Stomach (tissue), 9 donors: Measurements from ENCODE around the gene KLK11. TPM values are rescaled to one million over a fixed set of nuclear protein-coding genes. Genes with fewer than 3 reads are reported as not detected.
A peak's percentile ranks its signal among the peaks of the same experiment; 100 is the strongest.

Experiments used
- DNase-seq, 2 donors: peaks; one replicate each; pipeline versions ENCODE4 v3.0.0 to v3.0.0-alpha.2; 2013 to 2019
- H3K27ac ChIP-seq, 5 donors: fragments of 200-600 bp in 4 of 5; sonication (generic) in 4 of 5; one replicate each; pipeline ENCODE4 v1.5.1; 2013 to 2019; ENCODE audit warnings: mild to moderate bottlenecking in 1 of 5, moderate library complexity in 1 of 5
- H3K27me3 ChIP-seq, 3 donors: fragments of 200-600 bp; sonication (generic); one replicate each; pipeline ENCODE4 v1.5.1; 2017 to 2019; ENCODE audit warnings: mixed run types in 1 of 3
- H3K36me3 ChIP-seq, 4 donors: fragments of 200-600 bp; sonication (generic); 1 replicate in 3 of 4; 2 replicates in 1 of 4; pipeline ENCODE4 v1.5.1; 2016 to 2019
- H3K4me1 ChIP-seq, 4 donors: fragments of 200-600 bp; sonication (generic); one replicate each; pipeline ENCODE4 v1.5.1; 2016 to 2019
- H3K4me3 ChIP-seq, 4 donors: fragments of 200-600 bp; sonication (generic) in 3 of 4; one replicate each; pipeline ENCODE4 v1.5.1; 2016 to 2019; ENCODE audit warnings: mild to moderate bottlenecking in 1 of 4
- H3K9me3 ChIP-seq, 4 donors: fragments of 200-600 bp; sonication (generic); one replicate each; pipeline ENCODE4 v1.5.1; 2016 to 2019
- CTCF ChIP-seq, 7 experiments: fragments of 450-650 bp in 4 of 7; fragments of 200-600 bp in 3 of 7; sonication (generic) in 3 of 7; IDR thresholded peaks; one replicate each; pipeline ENCODE4 v1.5.1; 2016 to 2019; ENCODE audit warnings: antibody characterized with exemption in 7 of 7, control low read depth in 2 of 7, mild to moderate bottlenecking in 1 of 7
- EP300 ChIP-seq: sonication (generic); formaldehyde crosslinking; IDR thresholded peaks from one replicate; pipeline ENCODE4 v1.6.1; 2017; ENCODE audit warnings: antibody characterized with exemption
- POLR2A ChIP-seq, 4 donors: fragments of 450-650 bp; IDR thresholded peaks; one replicate each; pipeline ENCODE4 v1.6.1; 2016; ENCODE audit warnings: antibody characterized with exemption in 4 of 4, control low read depth in 2 of 4, mild to moderate bottlenecking in 1 of 4, moderate library complexity in 1 of 4
- POLR2AphosphoS5 ChIP-seq, 3 donors: sonication (generic); formaldehyde crosslinking; IDR thresholded peaks; one replicate each; pipeline ENCODE4 v1.6.1; 2016; ENCODE audit warnings: antibody characterized with exemption in 3 of 3
- WGBS, 5 donors: extraction: QIAGEN DNeasy Blood & Tissue Kit in 3 of 5; methylation state at CpG; one replicate each; pipeline versions ENCODE4 v1.1.5 to v1.1.7; 2013 to 2018; 5-methylcytosine and 5-hydroxymethylcytosine counted together
- intact Hi-C: fragments of 100-400 bp; cut with DNase I; formaldehyde crosslinking; loops from one replicate; pipeline ENCODE4 v1.15.1; 2023; ENCODE audit warnings: low total_unique reads
- polyA plus RNA-seq, 3 donors: library from polyadenylated mRNA; stranded (reverse); fragments of 200-250 nt; gene quantifications; one replicate each; pipeline ENCODE4 v1.2.3, GENCODE V29; 2013
- total RNA-seq, 5 donors: library from RNA; depleted of rRNA; stranded (reverse); fragments of >200 nt; gene quantifications; one replicate each; pipeline versions ENCODE4 v1.1.0 to v1.2.3, GENCODE V29; 2014 to 2016
- donor health status: healthy with polysubstance abuse.
- donor health status: Bipolar disorder and iron deficiency.
- donor health status: healthy.

KLK11 gene
- total and polyA plus RNA-seq, 8 donors, result 1.8 to 152 (median 41.1) TPM; not detected in 1

- WGBS, 5 donors, result 24 to 38% (median 34%) methylated on average over 6 to 7 of the region's 7 CpGs
- H3K9me3 ChIP-seq, result peaks cover 0 to 3% (median 0%) of the 10 kb centered on the region in 4 donors
- intact Hi-C loops, result no loop called here
- TF ChIP-seq POLR2A (IDR thresholded peaks at IDR 0.05), result no peak
- TF ChIP-seq CTCF (IDR thresholded peaks at IDR 0.05), result no peak
- no peak for TF ChIP-seq EP300
- no peak for TF ChIP-seq POLR2AphosphoS5 (IDR thresholded peaks at IDR 0.05)
- H3K27ac ChIP-seq, result no peak within 1 kb of the TSS
- H3K4me1 ChIP-seq, result peaks cover 0 to 9% (median 0%) of the 10 kb centered on the region in 4 donors
- no peaks in the 10 kb centered on the region for H3K36me3 ChIP-seq
- peak in 1 of 2 donors; percentile 39 for DNase-seq
- H3K4me3 ChIP-seq, result no peak within 1 kb of the TSS
- peaks cover under 1 to 74% (median 35%) of the 10 kb centered on the region in 3 donors for H3K27me3 ChIP-seq
Measured at GRCh38 chr19:51001515-51001914, 24.9 kb downstream of the KLK11 start, which contains the start of gene KLK8. Gene KLK8, minus strand, starts transcription at chr19:51001604. Its CDS starts 437 bp downstream, at chr19:51001167.

- Histone ChIP-seq H3K4me1 (peaks cover 0 to 9% (median 0%) of the 10 kb centered on the region in 4 donors), H3K36me3 (no peaks in the 10 kb centered on the region), H3K9me3 (peaks cover 0 to 3% (median 0%) of the 10 kb centered on the region in 4 donors), H3K27ac (no peak overlapping the region), H3K4me3 (no peak overlapping the region), H3K27me3 (peaks cover 0 to 74% (median 36%) of the 10 kb centered on the region in 3 donors)
- TF ChIP-seq POLR2AphosphoS5 (IDR thresholded peaks at IDR 0.05) (no peak), EP300 (no peak), CTCF (IDR thresholded peaks at IDR 0.05) (no peak), POLR2A (IDR thresholded peaks at IDR 0.05) (no peak)
- intact Hi-C loops, result no loop called here
- WGBS, 5 donors, result 22 to 34% (median 33%) methylated on average over 15 to 16 of the region's 16 CpGs
- DNase-seq, result no peak
Measured at GRCh38 chr19:51000981-51001380, 25.4 kb downstream of the KLK11 start.

GRCh38 chr19:51000426-51000825, 26.0 kb downstream of the KLK11 start:
- Histone ChIP-seq H3K4me1 (peaks cover 0 to 9% (median 0%) of the 10 kb centered on the region in 4 donors), H3K36me3 (no peaks in the 10 kb centered on the region), H3K9me3 (peaks cover 0 to 3% (median 0%) of the 10 kb centered on the region in 4 donors), H3K27me3 (peaks cover 0 to 70% (median 36%) of the 10 kb centered on the region in 3 donors), H3K27ac (no peak overlapping the region), H3K4me3 (no peak overlapping the region)
- 82 to 91% (median 89%) methylated on average over 10 of the region's 10 CpGs for WGBS, 5 donors
- DNase-seq, result no peak
- no peak for TF ChIP-seq CTCF (IDR thresholded peaks at IDR 0.05)
- no peak for TF ChIP-seq POLR2AphosphoS5 (IDR thresholded peaks at IDR 0.05)
- TF ChIP-seq POLR2A (IDR thresholded peaks at IDR 0.05), result no peak
- no peak for TF ChIP-seq EP300
- intact Hi-C loops, result no loop called here

GRCh38 chr19:50998686-50999085, 27.7 kb downstream of the KLK11 start:
- Histone ChIP-seq H3K4me3 (no peak overlapping the region), H3K9me3 (peaks cover 0 to 3% (median 0%) of the 10 kb centered on the region in 4 donors), H3K27me3 (peaks cover 0 to 67% (median 36%) of the 10 kb centered on the region in 3 donors), H3K4me1 (peaks cover 0 to 9% (median 0%) of the 10 kb centered on the region in 4 donors), H3K36me3 (no peaks in the 10 kb centered on the region), H3K27ac (no peak overlapping the region)
- TF ChIP-seq POLR2AphosphoS5 (IDR thresholded peaks at IDR 0.05), result no peak
- no peak for TF ChIP-seq CTCF (IDR thresholded peaks at IDR 0.05)
- no peak for TF ChIP-seq POLR2A (IDR thresholded peaks at IDR 0.05)
- TF ChIP-seq EP300, result no peak
- intact Hi-C loops, result no loop called here
- DNase-seq, result no peak
- 41 to 67% (median 54%) methylated on average over 4 of the region's 4 CpGs for WGBS, 5 donors
